Endothelial cell of umbilical vein (primary cell): ENCODE measurements around the gene MAML3. TPM values are rescaled to one million over a fixed set of nuclear protein-coding genes. Genes with fewer than 3 reads are reported as not detected.

Source experiments
- BruUV-seq: library from RNA; stranded (reverse); fragments of 400-500 nt; replicated peaks from 2 replicates; lab custom pipeline; 2021; lab: Mats Ljungman, UMichigan
- CTCF ChIA-PET: fragments of 300-600, 350-600 bp; sonication (Branson Sonifier 250); formaldehyde crosslinking; loops from one replicate; lab custom pipeline; 2021; ENCODE audit warnings: antibody characterized with exemption, inconsistent platforms; lab: Charles Lee
- POLR2A ChIA-PET: fragments of 300-600, 350-600 bp; sonication (Branson Sonifier 250); formaldehyde crosslinking; loops from one replicate; lab custom pipeline; 2021; ENCODE audit warnings: antibody characterized with exemption, inconsistent platforms; lab: Charles Lee
- DNase-seq: peaks from one replicate; pipeline ENCODE4 v3.0.0-alpha.2; 2011; ENCODE audit warnings: low read depth, low spot score
- FAIRE-seq: peaks from 2 replicates; lab custom pipeline; 2011; peaks lifted over from hg19 to GRCh38; lab: Jason Lieb, UNC
- H2AFZ ChIP-seq: 2 replicates; pipeline ENCODE4 v1.6.0; 2012; ENCODE audit warnings: low read depth, low read length, control low read depth, inconsistent platforms
- H3K27ac ChIP-seq: 2 replicates; pipeline ENCODE4 v1.5.1; 2011; ENCODE audit warnings: low read depth, mild to moderate bottlenecking, control low read depth, low read length, moderate library complexity; ENCODE audit not compliant: insufficient read depth
- H3K27me3 ChIP-seq, 2 experiments: 2 replicates each; pipeline versions ENCODE4 v1.6.0 to v1.6.1; 2011; ENCODE audit warnings: low read length in 2 of 2, mixed read lengths in 1 of 2; ENCODE audit not compliant: control insufficient read depth in 2 of 2, insufficient read depth in 2 of 2
- H3K36me3 ChIP-seq, 2 experiments: 2 replicates in 1 of 2; 3 replicates in 1 of 2; pipeline ENCODE4 v1.5.1; 2011; ENCODE audit warnings: low read length in 2 of 2, mild to moderate bottlenecking in 1 of 2, moderate library complexity in 1 of 2; ENCODE audit not compliant: control insufficient read depth in 2 of 2, insufficient read depth in 2 of 2; ENCODE audit errors: extremely low read depth in 1 of 2
- H3K4me1 ChIP-seq: 3 replicates; pipeline ENCODE4 v1.5.1; 2011; ENCODE audit warnings: mild to moderate bottlenecking, low read length; ENCODE audit not compliant: control insufficient read depth, insufficient read depth; ENCODE audit errors: extremely low read depth
- H3K4me2 ChIP-seq: 2 replicates; pipeline ENCODE4 v1.6.1; 2011; ENCODE audit warnings: low read length, control low read depth, mixed read lengths; ENCODE audit not compliant: insufficient read depth
- H3K4me3 ChIP-seq, 3 experiments: fragments of 200-600 bp in 1 of 3; sonication (generic), shearing (Covaris generic) in 1 of 3; replicated peaks in 1 of 3; 2 replicates each; pipeline ENCODE4 v1.5.1; 2011 to 2016; ENCODE audit warnings: control low read depth in 3 of 3, low read length in 3 of 3, mild to moderate bottlenecking in 2 of 3, inconsistent platforms in 1 of 3, low read depth in 1 of 3, moderate library complexity in 1 of 3; ENCODE audit not compliant: insufficient read depth in 1 of 3
- H3K79me2 ChIP-seq: 2 replicates; pipeline ENCODE4 v1.6.0; 2012; ENCODE audit warnings: low read length, inconsistent platforms; ENCODE audit not compliant: control insufficient read depth, insufficient read depth
- H3K9ac ChIP-seq: replicated peaks from 2 replicates; pipeline ENCODE3; 2011; ENCODE audit warnings: low read length, control low read depth; ENCODE audit not compliant: insufficient read depth; ENCODE audit errors: extremely low read depth
- H3K9me1 ChIP-seq: replicated peaks from 3 replicates; pipeline ENCODE4 v1.6.0; 2011; ENCODE audit warnings: mild to moderate bottlenecking, low read length; ENCODE audit not compliant: control insufficient read depth, insufficient read depth; ENCODE audit errors: extremely low read depth
- H3K9me3 ChIP-seq: replicated peaks from 2 replicates; pipeline ENCODE4 v1.5.1; 2012; ENCODE audit warnings: low read length, inconsistent platforms; ENCODE audit not compliant: control insufficient read depth, insufficient read depth
- H4K20me1 ChIP-seq: replicated peaks from 2 replicates; pipeline ENCODE3; 2011; ENCODE audit warnings: mild to moderate bottlenecking, low read length; ENCODE audit not compliant: control insufficient read depth, insufficient read depth; ENCODE audit errors: extremely low read depth
- CTCF ChIP-seq, 2 donors: IDR thresholded peaks; 1 replicate in 1 of 2; 2 replicates in 1 of 2; pipeline ENCODE4 v1.5.1; 2011; ENCODE audit warnings: low read length in 2 of 2, mild to moderate bottlenecking in 2 of 2, moderate library complexity in 2 of 2, control low read depth in 1 of 2, inconsistent platforms in 1 of 2, low read depth in 1 of 2; ENCODE audit not compliant: insufficient read depth in 1 of 2; ENCODE audit errors: extremely low read depth in 1 of 2
- EZH2 ChIP-seq: IDR thresholded peaks from 2 replicates; pipeline ENCODE4 v1.6.1; 2012; ENCODE audit warnings: borderline replicate concordance, low read depth, mild to moderate bottlenecking, moderate library complexity, low read length, inconsistent platforms; ENCODE audit not compliant: severe bottlenecking
- FOS ChIP-seq: IDR thresholded peaks from 2 replicates; pipeline ENCODE4 v1.6.1; 2011; ENCODE audit warnings: mild to moderate bottlenecking, low read length, moderate library complexity, borderline replicate concordance; ENCODE audit not compliant: insufficient read depth
- JUN ChIP-seq: IDR thresholded peaks from 2 replicates; pipeline ENCODE4 v1.6.1; 2011; ENCODE audit warnings: borderline replicate concordance, low read depth; ENCODE audit not compliant: insufficient read length, insufficient read depth
- MAX ChIP-seq: IDR thresholded peaks from 2 replicates; pipeline ENCODE4 v1.6.1; 2011; ENCODE audit not compliant: insufficient read depth, insufficient read length
- MYC ChIP-seq: IDR thresholded peaks from one replicate; pipeline ENCODE4 v1.6.1; 2011; ENCODE audit warnings: mild to moderate bottlenecking, low read depth, low read length
- POLR2A ChIP-seq: IDR thresholded peaks from 2 replicates; pipeline ENCODE4 v1.6.1; 2012; ENCODE audit warnings: low read depth, mild to moderate bottlenecking, control low read depth, low read length
- POLR2AphosphoS5 ChIP-seq: IDR thresholded peaks from 2 replicates; pipeline ENCODE4 v1.6.1; 2012; ENCODE audit warnings: low read depth, mild to moderate bottlenecking, control low read depth, low read length, moderate library complexity; ENCODE audit not compliant: insufficient read depth
- dilution Hi-C: fragments of 300-500 bp; cut with MboI; formaldehyde crosslinking; loops from one replicate; pipeline ENCODE4 v1.15.0; 2019; ENCODE audit warnings: low sequenced_read_pairs; ENCODE audit not compliant: extremely low pct_ligation_motif_present
- intact Hi-C: fragments of 100-400 bp; cut with micrococcal nuclease; formaldehyde crosslinking; loops from one replicate; pipeline ENCODE4 v1.10.0; 2022
- polyA plus RNA-seq, 4 experiments: library from polyadenylated mRNA; depleted of rRNA in 3 of 4; stranded (reverse) in 3 of 4; unstranded in 1 of 4; fragments of >200 nt; gene quantifications; 2 replicates each; pipeline versions ENCODE4 v1.2.1 to v1.2.3, GENCODE V29; 2011 to 2012; ENCODE audit warnings: missing spikeins in 1 of 4
- total RNA-seq: library from RNA; stranded (reverse); gene quantifications from 2 replicates; pipeline ENCODE4 v1.2.3, GENCODE V29; 2021

Gene MAML3
- total and polyA plus RNA-seq, 2 donors (not counting 3 experiments of a cell fraction or from before 2014, with no cell fraction given): 14.0 to 20.3 TPM

GRCh38 chr4:139892973-139893736 is 260.8 kb downstream of the MAML3 start:
- BruUV-seq: no TSS peak
- Histone ChIP-seq H3K4me3 (no peak overlapping the region), H3K27me3 (no peaks in the 10 kb centered on the region), H4K20me1 (no peaks in the 10 kb centered on the region), H3K9me1 (no peaks in the 10 kb centered on the region), H3K79me2 (no peaks in the 10 kb centered on the region), H3K27ac (peak overlapping the region; percentile 7), H3K4me1 (peaks cover 24% of the 10 kb centered on the region), H2AFZ (no peak overlapping the region), H3K36me3 (no peaks in the 10 kb centered on the region), H3K9me3 (no peaks in the 10 kb centered on the region), H3K9ac (no peak overlapping the region), H3K4me2 (no peak overlapping the region)
- intact Hi-C loops (loop anchor here (1.0 to 5.0 kb wide), 2 partner anchors 8 to 154 kb away; no protein-coding TSS in a partner anchor), dilution Hi-C loops (no loop called here)
- POLR2A ChIA-PET: no interaction called here
- FAIRE-seq (peak; percentile 59), DNase-seq (peak; percentile 76)
- TF ChIP-seq EZH2 (no peak), JUN (peak; percentile 43), FOS (peak; percentile 49)
- CTCF ChIA-PET: interaction anchor here (1.1 to 3.6 kb wide), 4 partner anchors 8 to 59 kb away, joined by 3 to 12 read pairs (median 6); no protein-coding TSS in a partner anchor

GRCh38 chr4:139890816-139891215 is 263.2 kb downstream of the MAML3 start:
- no peaks in the 10 kb centered on the region for H3K27me3 ChIP-seq
- peak; percentile 88 for FAIRE-seq
- BruUV-seq: no TSS peak
- no peaks in the 10 kb centered on the region for H3K9me1 ChIP-seq
- POLR2A ChIA-PET: no interaction called here
- H4K20me1 ChIP-seq: no peaks in the 10 kb centered on the region
- TF ChIP-seq POLR2AphosphoS5 (peak; percentile 32), MYC (no peak), MAX (no peak), POLR2A (no peak), CTCF (IDR thresholded peaks at IDR 0.05; ENCODE audit: extremely low read depth in 1 of 2, insufficient read depth in 1 of 2, low read depth in 1 of 2, low read length in 2 of 2) (peak; percentile 21 to 22), JUN (peak; percentile 53), FOS (peak; percentile 70)
- no peaks in the 10 kb centered on the region for H3K36me3 ChIP-seq
- no peak overlapping the region for H2AFZ ChIP-seq
- peak; percentile 81 for DNase-seq
- CTCF ChIA-PET: interaction anchor here (1.0 to 2.3 kb wide), 19 partner anchors 9 to 469 kb away, joined by 3 to 18 read pairs (median 5); no protein-coding TSS in a partner anchor
- H3K79me2 ChIP-seq: no peaks in the 10 kb centered on the region
- dilution Hi-C loops: no loop called here
- H3K4me3 ChIP-seq: no peak overlapping the region
- no peak overlapping the region for H3K9ac ChIP-seq
- H3K27ac ChIP-seq: peak overlapping the region; percentile 51
- no peaks in the 10 kb centered on the region for H3K9me3 ChIP-seq
- peaks cover 24% of the 10 kb centered on the region for H3K4me1 ChIP-seq
- H3K4me2 ChIP-seq: peak overlapping the region; percentile 69
- intact Hi-C loops: loop anchor here (1.0 to 5.0 kb wide), 4 partner anchors 122 to 362 kb away; partner anchors contain the start of gene MAML3
